ENCODE measurements around the gene NKX2-4.

DNA sequence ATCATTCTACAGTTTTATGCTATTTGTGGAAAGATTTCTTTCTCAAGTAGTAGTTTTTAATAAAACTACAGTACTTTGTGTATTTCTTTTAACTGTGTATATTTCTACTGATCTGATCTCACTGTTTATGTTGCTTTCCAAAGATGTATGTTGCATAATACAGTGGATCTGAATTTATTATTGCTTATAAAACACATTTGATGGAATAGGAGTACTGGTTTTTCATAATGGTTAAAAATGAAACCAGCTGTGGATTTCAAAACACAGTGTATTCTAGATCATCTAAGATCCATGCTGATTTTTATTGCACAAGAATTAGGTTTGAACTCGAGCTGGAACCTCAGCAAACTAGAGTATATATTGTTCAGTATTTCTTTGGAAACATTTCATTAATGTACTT lies 8.0 kb downstream of the NKX2-4 start:
- TF ChIP-seq, protein P1, sequence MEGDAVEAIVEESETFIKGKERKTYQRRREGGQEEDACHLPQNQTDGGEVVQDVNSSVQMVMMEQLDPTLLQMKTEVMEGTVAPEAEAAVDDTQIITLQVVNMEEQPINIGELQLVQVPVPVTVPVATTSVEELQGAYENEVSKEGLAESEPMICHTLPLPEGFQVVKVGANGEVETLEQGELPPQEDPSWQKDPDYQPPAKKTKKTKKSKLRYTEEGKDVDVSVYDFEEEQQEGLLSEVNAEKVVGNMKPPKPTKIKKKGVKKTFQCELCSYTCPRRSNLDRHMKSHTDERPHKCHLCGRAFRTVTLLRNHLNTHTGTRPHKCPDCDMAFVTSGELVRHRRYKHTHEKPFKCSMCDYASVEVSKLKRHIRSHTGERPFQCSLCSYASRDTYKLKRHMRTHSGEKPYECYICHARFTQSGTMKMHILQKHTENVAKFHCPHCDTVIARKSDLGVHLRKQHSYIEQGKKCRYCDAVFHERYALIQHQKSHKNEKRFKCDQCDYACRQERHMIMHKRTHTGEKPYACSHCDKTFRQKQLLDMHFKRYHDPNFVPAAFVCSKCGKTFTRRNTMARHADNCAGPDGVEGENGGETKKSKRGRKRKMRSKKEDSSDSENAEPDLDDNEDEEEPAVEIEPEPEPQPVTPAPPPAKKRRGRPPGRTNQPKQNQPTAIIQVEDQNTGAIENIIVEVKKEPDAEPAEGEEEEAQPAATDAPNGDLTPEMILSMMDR (conservative IDR thresholded peaks at IDR 0.05 in 1 of 2, IDR thresholded peaks at IDR 0.05 in 1 of 2; ENCODE audit: extremely low read depth in 1 of 2, insufficient read depth in 1 of 2, low read depth in 1 of 2, low read length in 2 of 2) = no peak
- no peak for TF ChIP-seq EZH2 (IDR thresholded peaks at IDR 0.05; ENCODE audit: borderline replicate concordance, low read length)

Data from mammary epithelial cell (primary cell).